ENCODE results near the gene UBASH3A.

Gene UBASH3A

DNA sequence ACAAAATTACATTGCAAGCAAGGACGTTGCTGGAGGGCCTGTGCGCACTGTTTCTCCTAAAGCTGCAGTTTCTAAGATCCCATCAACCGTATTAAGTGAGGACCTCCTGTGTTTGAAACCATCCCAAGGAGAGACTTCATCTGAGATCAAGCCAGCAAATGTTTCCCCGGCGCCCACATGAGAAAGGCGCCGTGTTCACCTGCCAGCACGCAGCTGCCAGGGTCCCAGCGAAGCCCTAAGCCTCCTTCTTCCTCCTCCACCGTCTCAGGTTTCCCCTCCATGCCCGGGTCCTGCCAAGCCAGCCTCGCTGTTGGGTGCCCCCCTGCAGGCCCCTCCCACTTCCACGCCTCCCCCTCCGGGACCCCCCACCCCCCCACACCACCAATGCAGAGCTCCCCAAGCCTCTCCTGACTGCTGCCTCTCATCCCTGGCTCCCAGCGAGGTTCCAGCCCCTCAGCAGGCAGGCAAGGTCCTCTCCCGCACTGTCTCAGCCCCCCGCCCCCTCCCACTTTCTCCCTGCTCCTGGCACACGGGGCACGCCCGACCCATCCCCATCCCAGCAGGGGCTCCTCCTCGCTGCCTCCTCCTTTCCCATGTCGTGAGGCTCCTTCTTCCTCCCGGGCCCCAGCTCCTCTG lies 28.7 kb upstream of the UBASH3A start:
- DNase-seq, result no peak

- no peak for DNase-seq
Measured at GRCh38 chr21:42375506-42375905, 28.2 kb upstream of the UBASH3A start.

DNA sequence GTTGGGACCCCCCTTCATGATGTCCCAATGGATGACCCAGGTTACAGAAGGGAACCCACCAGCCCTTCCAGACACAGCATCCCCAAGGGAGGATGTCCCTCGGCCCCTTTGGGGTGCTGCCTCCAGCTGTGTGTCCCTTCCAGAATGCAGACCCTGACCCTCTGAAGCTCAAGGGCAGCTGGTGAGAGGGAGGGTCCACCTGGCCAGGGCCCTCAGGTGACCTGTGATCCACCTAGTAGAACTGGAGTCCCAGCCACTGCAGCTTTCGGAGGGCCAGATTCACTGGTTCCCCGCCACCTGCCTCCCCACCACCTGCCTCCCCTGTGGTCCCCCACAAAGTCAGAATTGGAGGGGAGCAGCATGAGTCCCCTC lies 27.8 kb upstream of the UBASH3A start:
- DNase-seq, result no peak

DNA sequence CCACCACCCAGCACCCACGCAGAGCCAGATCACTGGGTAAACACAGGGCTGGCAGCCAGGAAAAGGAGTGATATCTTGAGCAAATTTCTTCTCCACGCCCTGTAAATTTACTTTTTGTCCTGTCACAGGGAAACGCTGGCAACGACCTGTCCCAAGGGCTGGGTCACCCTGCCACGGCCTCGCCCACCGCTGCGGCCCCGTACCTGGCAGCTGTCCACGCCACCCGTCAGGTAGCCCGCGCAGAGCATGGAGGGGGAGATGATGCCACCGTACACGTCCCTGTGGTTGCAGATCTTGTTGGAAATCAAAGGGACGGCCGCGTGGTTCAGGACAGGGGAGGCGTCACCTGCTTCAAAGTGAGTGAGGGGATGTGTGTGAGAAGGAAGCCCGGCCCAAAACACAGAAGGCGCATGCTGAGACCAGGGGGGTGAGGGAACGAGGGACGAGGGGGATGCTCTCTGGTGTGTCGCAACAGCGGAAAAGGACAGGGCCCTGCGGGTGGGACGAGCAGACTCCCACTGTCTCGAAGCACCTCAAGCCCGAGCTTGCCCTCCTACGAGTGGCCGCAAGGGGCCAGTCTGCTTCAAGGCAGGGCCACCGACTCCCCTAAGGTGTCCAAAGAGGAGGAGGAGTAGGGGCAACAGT lies 27.2 kb upstream of the UBASH3A start:
- no peak for DNase-seq

GRCh38 chr21:42377211-42377950 lies 26.3 kb upstream of the UBASH3A start:
- DNase-seq, result no peak

DNA sequence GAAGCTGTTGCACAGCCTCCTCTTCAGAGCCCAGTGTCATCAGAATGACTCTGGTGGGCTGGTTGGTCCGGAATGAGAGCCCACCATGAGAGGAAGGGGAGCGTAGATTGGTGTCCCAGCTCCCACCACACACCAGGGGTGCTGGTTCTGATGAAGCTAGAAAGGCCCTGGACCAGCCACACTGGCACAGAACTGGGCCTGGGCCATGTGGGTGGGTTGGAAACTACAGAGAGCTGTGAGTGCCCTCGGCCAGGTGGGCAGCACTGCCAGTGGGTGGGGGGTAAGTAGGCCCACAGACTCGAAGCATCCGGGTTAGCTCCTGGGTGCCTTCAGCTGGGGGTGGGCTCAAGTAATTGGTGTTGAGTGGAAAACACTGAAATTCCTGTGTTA lies 25.8 kb upstream of the UBASH3A start:
- no peak for DNase-seq

- no peak for DNase-seq
Measured at GRCh38 chr21:42378418-42378817, 25.3 kb upstream of the UBASH3A start.

DNA sequence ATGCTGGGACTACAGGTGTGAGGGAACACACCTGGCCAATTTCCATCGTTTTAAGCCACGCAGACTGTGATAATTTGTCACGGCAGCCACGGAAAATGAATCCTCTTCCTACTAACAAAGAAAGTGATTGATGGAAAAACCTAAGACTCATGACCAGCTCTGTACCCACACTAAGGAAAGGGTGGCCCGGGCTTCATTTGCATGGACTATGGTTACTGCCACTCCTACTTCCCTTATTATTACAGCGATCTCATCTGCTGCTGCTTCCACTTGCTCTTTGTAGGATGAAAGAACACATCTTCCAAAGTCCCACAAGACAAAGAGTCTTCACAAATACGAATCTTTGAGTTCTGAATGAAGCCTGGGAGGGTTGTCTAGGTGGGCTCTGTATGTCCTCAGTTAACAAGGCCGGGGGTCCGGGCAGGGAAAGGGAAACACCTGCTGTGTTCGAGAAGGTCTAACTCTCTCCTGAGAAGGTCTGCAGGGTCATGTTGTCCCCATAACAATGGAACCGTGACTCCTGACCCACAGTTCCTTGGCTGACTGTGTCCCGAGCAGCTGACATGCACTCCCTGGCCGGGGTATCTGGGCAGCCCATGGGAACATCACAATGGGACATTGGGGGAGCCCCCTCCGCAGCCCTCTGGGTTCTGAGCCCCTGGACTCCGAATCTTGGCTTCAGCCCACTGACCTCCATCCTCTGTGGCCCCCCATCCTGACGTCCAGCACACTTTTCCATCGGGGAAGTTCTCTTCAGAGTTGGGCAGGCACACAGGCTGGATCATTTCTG lies 24.1 kb upstream of the UBASH3A start:
- no peak for DNase-seq

- peak; percentile 26 for DNase-seq
Measured at GRCh38 chr21:42381347-42381984, 22.2 kb upstream of the UBASH3A start.

- DNase-seq, result no peak
Measured at GRCh38 chr21:42382915-42383314, 20.8 kb upstream of the UBASH3A start.

DNA sequence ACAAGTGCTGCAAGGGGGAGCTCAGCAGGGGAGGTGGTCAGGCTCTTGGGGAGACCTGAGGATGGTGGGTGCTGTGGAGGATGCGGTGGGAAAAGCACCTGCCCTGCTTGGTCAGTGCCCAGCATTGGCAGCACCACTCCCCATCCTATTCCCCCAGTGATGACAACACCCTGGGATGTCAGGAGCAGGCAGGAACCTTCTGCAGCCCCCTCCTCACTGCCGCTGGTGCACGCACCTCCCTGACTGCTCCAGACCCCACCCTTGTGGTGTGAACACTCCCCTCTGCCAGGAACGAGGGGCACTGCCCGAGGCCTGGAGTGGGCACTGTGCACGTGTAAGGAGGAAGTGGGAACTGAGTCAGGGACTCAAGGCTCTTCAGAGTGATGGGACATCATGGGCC lies 20.4 kb upstream of the UBASH3A start:
- no peak for DNase-seq

GRCh38 chr21:42384156-42384945 lies 19.4 kb upstream of the UBASH3A start:
- DNase-seq, result no peak

DNA sequence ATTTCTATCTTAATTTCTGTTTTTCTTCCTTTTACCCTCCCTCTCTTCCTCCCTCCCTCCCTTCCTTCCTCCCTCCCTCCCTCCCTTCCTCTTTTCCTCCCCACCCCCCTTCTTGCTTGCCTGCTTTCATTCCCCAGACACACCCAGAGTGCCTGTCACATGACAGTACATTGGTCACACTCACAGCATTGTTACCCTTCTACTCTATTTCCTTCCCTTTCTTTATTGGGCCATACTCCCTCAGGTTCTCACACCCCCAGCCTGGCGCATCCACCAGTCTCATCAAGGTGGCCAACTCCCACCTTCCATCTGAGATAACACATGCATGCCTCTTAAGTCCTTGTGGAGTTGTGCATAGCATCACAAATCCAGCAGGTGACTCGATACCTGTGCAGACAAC lies 18.7 kb upstream of the UBASH3A start:
- no peak for DNase-seq

DNA sequence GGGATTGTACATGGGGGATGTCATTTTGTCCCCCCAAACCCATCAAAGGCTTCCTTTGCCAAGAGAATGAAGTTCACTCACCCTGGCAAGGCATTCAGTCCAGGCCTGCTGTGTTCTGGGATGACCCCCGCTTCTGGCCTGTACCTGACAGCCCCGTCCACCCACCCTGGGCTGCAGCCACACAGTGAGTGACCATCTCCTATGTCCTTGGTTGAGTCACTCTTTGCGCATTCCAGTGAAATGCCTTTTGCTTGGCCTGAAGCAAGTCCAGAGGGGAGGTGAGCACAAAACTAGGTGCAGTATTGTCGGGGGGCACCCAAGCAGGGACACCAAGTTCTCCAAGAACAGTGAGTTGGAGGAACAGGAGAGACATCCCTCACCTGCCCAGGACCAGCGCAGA lies 18.1 kb upstream of the UBASH3A start:
- no peak for DNase-seq

GRCh38 chr21:42386034-42386591 lies 17.6 kb upstream of the UBASH3A start:
- no peak for DNase-seq

DNA sequence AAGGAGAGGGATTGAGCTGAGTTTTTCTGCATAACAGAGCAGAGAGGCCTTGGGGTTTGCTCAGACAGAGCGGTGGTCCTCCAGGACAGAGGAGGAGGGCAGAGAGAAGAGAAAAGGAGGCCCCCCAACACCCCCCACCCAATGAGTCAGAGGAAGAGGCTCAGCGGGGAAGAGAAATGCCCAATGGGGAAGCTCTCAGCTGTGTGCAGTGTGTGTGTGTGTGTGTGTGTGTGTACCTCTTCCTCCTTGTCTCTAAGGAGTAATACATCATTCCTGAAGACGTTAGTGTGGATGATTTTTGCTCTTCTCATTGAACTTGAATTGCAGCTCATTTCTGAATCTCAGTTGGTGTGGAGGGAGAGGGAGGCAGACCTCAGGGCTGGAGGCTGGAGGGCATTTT lies 16.5 kb upstream of the UBASH3A start:
- DNase-seq, result no peak

GRCh38 chr21:42387843-42388340 lies 15.8 kb upstream of the UBASH3A start:
- no peak for DNase-seq

DNA sequence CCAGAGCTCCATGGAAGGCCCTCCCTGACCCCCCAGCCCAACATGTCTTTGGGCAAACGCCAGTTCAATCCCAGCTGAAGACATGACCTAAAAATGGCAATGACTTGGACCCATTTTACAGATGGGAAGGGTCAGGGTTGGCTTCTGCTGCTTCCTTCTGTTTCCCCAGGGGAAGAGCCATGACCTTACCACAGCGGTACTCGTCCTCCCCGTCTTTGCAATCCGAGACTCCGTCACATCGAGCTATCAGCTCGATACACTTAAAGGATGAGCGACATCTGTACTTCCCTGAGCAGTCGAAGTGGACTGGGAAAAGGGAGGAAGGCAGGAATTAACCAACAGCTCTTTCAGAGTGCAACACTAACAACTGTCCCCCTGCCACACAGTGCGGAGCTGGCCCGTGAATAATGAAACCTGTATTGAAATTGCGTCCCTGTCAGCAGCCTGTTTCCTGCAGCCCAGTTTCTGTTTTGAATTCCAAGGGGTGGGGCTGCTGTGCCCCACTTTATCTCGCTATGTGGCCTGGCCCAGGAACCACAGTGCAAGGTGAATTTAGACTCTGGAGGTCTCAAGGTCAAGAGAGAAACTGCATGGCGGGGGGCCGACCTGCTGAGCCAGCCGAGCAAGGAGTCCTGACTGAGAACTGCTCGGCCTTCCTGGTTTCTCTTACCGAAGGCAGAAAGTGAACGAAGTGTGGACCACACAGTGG lies 14.8 kb upstream of the UBASH3A start:
- no peak for DNase-seq

DNA sequence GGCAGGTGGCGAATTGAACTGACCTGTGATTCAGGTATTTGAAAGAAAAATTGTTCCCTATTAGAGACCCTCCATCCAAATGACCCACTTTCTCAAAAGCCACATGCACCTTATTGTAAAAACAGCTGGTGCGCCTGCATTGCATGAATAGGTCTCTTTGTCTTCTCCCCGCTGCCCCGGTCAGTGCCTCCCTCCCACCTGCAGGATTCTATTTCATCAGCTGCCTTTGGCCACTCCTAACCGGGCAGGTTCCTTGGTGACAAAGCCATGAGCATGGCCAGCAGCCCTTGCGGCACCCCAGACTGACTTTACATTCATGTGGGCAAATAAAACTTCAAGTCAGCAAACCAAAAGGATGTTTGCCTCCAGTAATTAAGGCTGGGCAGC lies 14.3 kb upstream of the UBASH3A start:
- DNase-seq, result no peak

DNA sequence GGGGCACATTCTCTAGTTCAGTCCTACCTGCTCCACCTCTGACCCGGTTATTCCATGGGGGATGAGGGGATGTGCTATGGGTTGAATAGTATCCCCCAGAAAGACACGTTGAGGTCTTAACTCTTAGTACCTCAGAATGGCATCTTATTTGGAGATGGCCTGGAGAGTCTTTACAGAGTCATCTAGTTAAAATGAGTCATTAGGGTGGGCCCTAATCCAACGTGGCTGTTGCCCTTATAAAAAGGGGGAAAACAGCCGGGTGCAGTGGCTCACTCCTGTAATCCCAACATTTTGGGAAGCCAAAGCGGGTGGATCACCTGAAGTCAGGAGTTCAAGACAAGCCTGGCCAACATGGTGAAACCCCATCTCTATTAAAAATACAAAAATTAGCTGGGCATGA lies 13.5 kb upstream of the UBASH3A start:
- no peak for DNase-seq

DNA sequence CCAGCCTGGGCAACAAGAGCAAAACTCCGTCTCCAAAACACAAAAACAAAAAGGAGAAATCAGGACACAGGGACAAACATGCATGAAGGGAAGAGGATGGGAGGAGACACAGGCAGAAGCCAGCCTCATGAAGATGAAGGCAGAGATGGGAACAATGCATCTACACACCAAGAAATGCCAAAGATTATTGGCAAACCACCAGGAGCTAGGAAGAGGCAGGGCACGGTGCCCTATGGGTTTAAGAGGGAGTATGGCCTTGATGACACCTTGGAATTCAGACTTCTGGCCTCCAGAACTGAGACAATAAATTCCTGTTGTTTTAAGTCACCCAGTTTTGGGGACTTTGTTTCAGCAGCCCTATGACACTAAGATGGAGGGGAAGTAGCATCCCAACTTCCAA lies 13.0 kb upstream of the UBASH3A start:
- DNase-seq, result no peak
